ENCODE measurements around the gene CABLES2.

DNA sequence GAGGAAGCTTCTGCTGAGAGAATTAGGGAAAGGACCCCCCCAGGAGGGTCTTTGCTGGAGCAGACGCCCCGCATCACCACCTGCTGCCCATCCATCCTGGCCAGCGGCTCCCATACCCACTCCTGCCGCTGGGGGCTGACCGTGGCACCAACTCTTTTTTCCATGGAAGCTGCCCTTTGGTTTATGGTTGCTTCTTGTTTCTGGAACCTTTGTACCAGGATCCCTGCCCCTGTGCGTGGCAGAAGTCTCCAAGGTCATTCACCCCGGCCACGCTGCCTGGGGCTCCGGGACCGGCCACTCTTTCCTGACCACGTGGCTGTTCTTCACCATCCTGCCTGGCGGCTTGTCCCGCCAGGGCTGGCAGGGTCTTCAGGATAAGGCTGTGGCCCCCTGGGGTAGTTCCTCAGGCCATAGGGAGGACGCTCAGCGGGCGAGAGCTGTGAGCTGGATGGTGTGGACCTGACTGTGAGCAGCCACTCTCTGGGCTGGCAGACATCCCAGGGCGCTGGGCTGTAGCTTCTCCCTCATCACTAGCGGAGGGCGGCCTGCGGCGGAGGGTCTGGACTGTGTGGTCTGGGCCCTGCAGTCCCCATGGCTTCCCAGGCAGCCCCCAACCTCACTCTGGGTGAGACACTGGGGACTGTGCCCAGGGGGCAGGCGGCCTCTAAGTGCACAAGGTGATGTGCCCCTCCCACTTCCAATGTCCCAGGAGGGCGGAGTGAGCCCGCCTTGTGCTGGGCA, 43.0 kb upstream of the CABLES2 start:
- TF ChIP-seq, protein P1, sequence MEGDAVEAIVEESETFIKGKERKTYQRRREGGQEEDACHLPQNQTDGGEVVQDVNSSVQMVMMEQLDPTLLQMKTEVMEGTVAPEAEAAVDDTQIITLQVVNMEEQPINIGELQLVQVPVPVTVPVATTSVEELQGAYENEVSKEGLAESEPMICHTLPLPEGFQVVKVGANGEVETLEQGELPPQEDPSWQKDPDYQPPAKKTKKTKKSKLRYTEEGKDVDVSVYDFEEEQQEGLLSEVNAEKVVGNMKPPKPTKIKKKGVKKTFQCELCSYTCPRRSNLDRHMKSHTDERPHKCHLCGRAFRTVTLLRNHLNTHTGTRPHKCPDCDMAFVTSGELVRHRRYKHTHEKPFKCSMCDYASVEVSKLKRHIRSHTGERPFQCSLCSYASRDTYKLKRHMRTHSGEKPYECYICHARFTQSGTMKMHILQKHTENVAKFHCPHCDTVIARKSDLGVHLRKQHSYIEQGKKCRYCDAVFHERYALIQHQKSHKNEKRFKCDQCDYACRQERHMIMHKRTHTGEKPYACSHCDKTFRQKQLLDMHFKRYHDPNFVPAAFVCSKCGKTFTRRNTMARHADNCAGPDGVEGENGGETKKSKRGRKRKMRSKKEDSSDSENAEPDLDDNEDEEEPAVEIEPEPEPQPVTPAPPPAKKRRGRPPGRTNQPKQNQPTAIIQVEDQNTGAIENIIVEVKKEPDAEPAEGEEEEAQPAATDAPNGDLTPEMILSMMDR (IDR thresholded peaks at IDR 0.05; ENCODE audit: low read depth, low read length, poor library complexity, severe bottlenecking) = no peak
- TF ChIP-seq EZH2phosphoT487 (IDR thresholded peaks at IDR 0.05; ENCODE audit: borderline replicate concordance, low read length) = no peak
